T-cell (primary cell): ENCODE results near the gene CREB3L2. TPM values are rescaled to one million over a fixed set of nuclear protein-coding genes. Genes with fewer than 3 reads are reported as not detected.

ENCODE experiments used
- ATAC-seq, 4 experiments: fragments of 200-7000 bp in 3 of 4; fragments of 150-1000 bp in 1 of 4; cut with Tn5 transposase; replicated peaks in 1 of 4; 1 replicate in 3 of 4; 2 replicates in 1 of 4; pipeline ENCODE4 v1.10.0; 2021; ENCODE audit warnings: moderate library complexity in 3 of 4, mild to moderate bottlenecking in 2 of 4, moderate number of reproducible peaks in 1 of 4
- CTCF ChIA-PET, 2 donors: fragments of 300-600 bp; sonication (Branson Sonifier 250); formaldehyde crosslinking; loops; one replicate each; lab custom pipeline; 2022; ENCODE audit warnings: antibody characterized with exemption in 2 of 2; lab: Charles Lee
- POLR2A ChIA-PET, 2 donors: fragments of 300-600 bp; sonication (Branson Sonifier 250); formaldehyde crosslinking; loops; one replicate each; lab custom pipeline; 2022; ENCODE audit warnings: antibody characterized with exemption in 2 of 2; lab: Charles Lee
- DNase-seq, 35 experiments: peaks; one replicate each; pipeline versions ENCODE4 v3.0.0 to v3.0.0-alpha.2; 2013 to 2023
- H3K27ac ChIP-seq: one replicate; pipeline ENCODE4 v1.5.1; 2013; ENCODE audit warnings: low read length
- H3K27me3 ChIP-seq, 2 experiments: replicated peaks in 1 of 2; 1 replicate in 1 of 2; 2 replicates in 1 of 2; pipeline versions ENCODE4 v1.6.1 to v1.7.0; 2013; ENCODE audit warnings: low read length in 1 of 2, mixed read lengths in 1 of 2; ENCODE audit not compliant: control insufficient read depth in 2 of 2, insufficient read depth in 2 of 2; ENCODE audit errors: extremely low read depth in 1 of 2
- H3K36me3 ChIP-seq, 2 donors: 1 replicate in 1 of 2; 2 replicates in 1 of 2; pipeline versions ENCODE4 v1.6.1 to v1.7.0; 2013; ENCODE audit warnings: low read length in 1 of 2; ENCODE audit not compliant: control insufficient read depth in 2 of 2, insufficient read depth in 1 of 2; ENCODE audit errors: extremely low read depth in 1 of 2
- H3K4me1 ChIP-seq, 2 experiments: 1 replicate in 1 of 2; 2 replicates in 1 of 2; pipeline versions ENCODE4 v1.6.1 to v1.7.0; 2013; ENCODE audit warnings: low read length in 2 of 2, mixed read lengths in 1 of 2; ENCODE audit not compliant: insufficient read depth in 2 of 2, control insufficient read depth in 1 of 2; ENCODE audit errors: extremely low read depth in 1 of 2
- H3K4me3 ChIP-seq, 2 donors: 1 replicate in 1 of 2; 2 replicates in 1 of 2; pipeline versions ENCODE4 v1.5.1 to v1.7.0; 2013; ENCODE audit warnings: mild to moderate bottlenecking in 2 of 2, low read length in 1 of 2, moderate library complexity in 1 of 2; ENCODE audit not compliant: control insufficient read depth in 1 of 2; ENCODE audit errors: extremely low read depth in 1 of 2
- H3K9me3 ChIP-seq: 2 replicates; pipeline ENCODE4 v1.7.0; 2013
- H3K27ac Mint-ChIP-seq, 2 donors: one replicate each; pipeline ENCODE4 v1.8.0; 2020 to 2021; ENCODE audit warnings: mild to moderate bottlenecking in 2 of 2, mixed read lengths in 2 of 2
- H3K27me3 Mint-ChIP-seq, 2 donors: one replicate each; pipeline ENCODE4 v1.8.0; 2021 to 2022; ENCODE audit warnings: mixed read lengths in 2 of 2
- H3K36me3 Mint-ChIP-seq: one replicate; pipeline ENCODE4 v1.8.0; 2021; ENCODE audit warnings: mixed read lengths
- H3K4me1 Mint-ChIP-seq, 3 donors: one replicate each; pipeline ENCODE4 v1.8.0; 2020 to 2022; ENCODE audit warnings: mixed read lengths in 3 of 3, mild to moderate bottlenecking in 1 of 3
- H3K4me3 Mint-ChIP-seq, 3 donors: one replicate each; pipeline ENCODE4 v1.8.0; 2020 to 2022; ENCODE audit warnings: mild to moderate bottlenecking in 3 of 3, mixed read lengths in 3 of 3, moderate library complexity in 3 of 3
- H3K9me3 Mint-ChIP-seq, 3 donors: one replicate each; pipeline ENCODE4 v1.8.0; 2020 to 2022; ENCODE audit warnings: mixed read lengths in 3 of 3
- WGBS: methylation state at CpG from one replicate; pipeline ENCODE4 v1.1.5; 2013; ENCODE audit warnings: missing lambda C conversion rate; ENCODE audit not compliant: insufficient coverage; 5-methylcytosine and 5-hydroxymethylcytosine counted together
- total RNA-seq, 35 experiments: library from RNA in 6 of 35; stranded (reverse) in 6 of 35; fragments of 120-200 nt in 1 of 35; gene quantifications; one replicate each; pipeline versions ENCODE4 v1.2.1 to v1.2.4 and lab custom pipeline; 2013 to 2026

Gene CREB3L2
- total RNA-seq, 5 donors from 2014 or later (not counting 1 experiment from before 2014, with no cell fraction given): 21.1 to 40.8 (median 28.9) TPM

DNA sequence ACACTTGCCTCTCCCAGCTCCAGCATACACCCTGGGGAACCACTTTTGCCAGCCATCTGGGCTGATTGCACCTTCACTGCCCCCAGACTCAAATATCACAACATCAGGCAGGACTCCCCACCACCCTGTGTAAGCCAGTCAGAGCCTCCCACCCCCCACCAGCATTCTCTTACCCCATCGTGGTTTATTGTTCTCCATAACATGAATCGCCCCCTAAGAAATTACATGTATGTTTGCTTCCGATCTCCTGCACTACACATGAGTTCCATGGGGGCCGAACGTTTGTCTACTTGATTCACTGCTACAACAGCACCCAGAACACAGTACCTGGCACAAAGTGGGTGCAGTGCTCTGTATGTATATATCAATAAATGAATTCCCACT is 39.4 kb downstream of the CREB3L2 start:
- no peak overlapping the region for H3K4me3 Mint-ChIP-seq
- no peak overlapping the region for H3K27ac ChIP-seq
- no peaks in the 10 kb centered on the region for H3K9me3 Mint-ChIP-seq
- WGBS: 100% methylated on average over 1 of the region's 5 CpGs
- DNase-seq (no peak), ATAC-seq (no peak)
- peaks cover 0 to 4% of the 10 kb centered on the region in 2 donors for H3K36me3 ChIP-seq
- peaks cover 0 to 3% of the 10 kb centered on the region in 2 experiments for H3K4me1 ChIP-seq
- no peak overlapping the region for H3K27ac Mint-ChIP-seq
- ChIA-PET CTCF (no interaction called here), POLR2A (no interaction called here)
- H3K27me3 Mint-ChIP-seq: no peaks in the 10 kb centered on the region
- no peaks in the 10 kb centered on the region for H3K9me3 ChIP-seq
- no peak overlapping the region for H3K4me3 ChIP-seq
- peaks cover 31% of the 10 kb centered on the region for H3K36me3 Mint-ChIP-seq
- H3K4me1 Mint-ChIP-seq: peaks cover 21 to 36% (median 36%) of the 10 kb centered on the region in 3 donors
- no peaks in the 10 kb centered on the region for H3K27me3 ChIP-seq

DNA sequence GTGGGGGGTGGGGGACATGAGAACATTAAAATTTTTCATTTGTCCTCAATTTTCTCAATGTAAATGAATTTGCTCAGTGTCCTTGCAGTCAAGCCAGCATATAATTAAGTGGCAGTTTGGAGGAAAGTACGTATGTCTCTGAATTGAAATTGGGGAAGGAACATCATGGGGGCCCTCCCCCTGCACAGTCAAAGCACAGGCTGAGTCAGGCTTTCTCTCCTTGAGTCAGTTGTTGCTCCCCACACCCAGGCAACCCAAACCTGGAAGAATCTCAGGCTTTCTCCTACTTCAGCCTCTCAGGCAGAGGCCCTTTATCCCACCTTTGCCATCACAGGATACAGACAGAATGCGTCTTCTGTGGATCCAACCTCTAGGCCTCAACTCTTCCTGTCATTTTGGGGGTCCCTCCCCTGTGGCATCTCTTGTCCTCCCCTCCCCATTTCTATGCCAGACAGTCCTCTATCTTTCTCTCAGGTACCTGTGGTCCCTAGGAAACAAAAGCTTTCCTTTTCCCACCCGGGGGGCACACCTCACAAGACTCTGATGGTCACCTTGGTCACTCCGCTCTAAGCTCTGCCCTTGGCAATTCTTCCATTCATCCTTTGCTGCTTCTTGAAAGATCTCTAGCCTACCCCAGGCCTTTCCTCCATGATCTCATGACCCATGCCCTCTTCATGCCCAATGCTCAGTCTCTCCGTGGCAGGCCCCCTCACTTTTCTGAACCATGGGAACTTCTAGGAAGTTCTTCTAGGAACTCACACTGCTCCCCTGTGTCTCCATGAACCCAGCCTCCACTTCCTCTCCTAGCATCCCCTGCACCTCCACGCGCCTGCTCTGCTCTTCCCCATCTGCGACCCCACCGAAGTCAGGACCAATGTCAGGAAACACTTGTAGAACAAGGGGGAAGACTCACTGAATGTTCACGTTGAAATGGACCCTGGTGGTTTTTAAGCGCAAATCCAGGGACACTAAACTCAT is 40.4 kb downstream of the CREB3L2 start:
- CTCF ChIA-PET: interaction anchor here in 1 of 2 donors (0.5 kb wide), 1 partner anchor 975 kb away, joined by 5 read pairs; no protein-coding TSS in a partner anchor
- no peak for ATAC-seq

GRCh38 chr7:137960020-137960419 is 41.9 kb downstream of the CREB3L2 start:
- Mint-ChIP-seq H3K36me3 (peaks cover 42% of the 10 kb centered on the region), H3K9me3 (no peaks in the 10 kb centered on the region), H3K27me3 (no peaks in the 10 kb centered on the region), H3K4me1 (peaks cover 2 to 20% (median 16%) of the 10 kb centered on the region in 3 donors), H3K27ac (no peak overlapping the region), H3K4me3 (no peak overlapping the region)
- Histone ChIP-seq H3K4me1 (no peaks in the 10 kb centered on the region), H3K27ac (no peak overlapping the region), H3K27me3 (no peaks in the 10 kb centered on the region), H3K9me3 (no peaks in the 10 kb centered on the region), H3K4me3 (no peak overlapping the region), H3K36me3 (peaks cover 0 to 4% of the 10 kb centered on the region in 2 donors)
- ChIA-PET CTCF (no interaction called here), POLR2A (interaction anchor here in 1 of 2 donors (0.6 kb wide), 1 partner anchor 9 kb away, joined by 3 read pairs; no protein-coding TSS in a partner anchor)
- DNase-seq (no peak), ATAC-seq (no peak)
- WGBS: no CpG with 5 or more reads among the region's 1 CpG

More for the DNA sequence above, 40.4 kb downstream of the CREB3L2 start:
- Histone ChIP-seq H3K4me1 (peaks cover 0 to 2% of the 10 kb centered on the region in 2 experiments), H3K9me3 (no peaks in the 10 kb centered on the region), H3K4me3 (no peak overlapping the region), H3K27me3 (no peaks in the 10 kb centered on the region), H3K27ac (no peak overlapping the region), H3K36me3 (peaks cover 0 to 4% of the 10 kb centered on the region in 2 donors)
- Mint-ChIP-seq H3K9me3 (no peaks in the 10 kb centered on the region), H3K27me3 (no peaks in the 10 kb centered on the region), H3K4me3 (no peak overlapping the region), H3K36me3 (peaks cover 36% of the 10 kb centered on the region), H3K4me1 (peaks cover 11 to 30% (median 26%) of the 10 kb centered on the region in 3 donors), H3K27ac (no peak overlapping the region)
- DNase-seq: peak in 1 of 35 experiments; percentile 2
- POLR2A ChIA-PET: no interaction called here
- WGBS: 87% methylated on average over 6 of the region's 11 CpGs

DNA sequence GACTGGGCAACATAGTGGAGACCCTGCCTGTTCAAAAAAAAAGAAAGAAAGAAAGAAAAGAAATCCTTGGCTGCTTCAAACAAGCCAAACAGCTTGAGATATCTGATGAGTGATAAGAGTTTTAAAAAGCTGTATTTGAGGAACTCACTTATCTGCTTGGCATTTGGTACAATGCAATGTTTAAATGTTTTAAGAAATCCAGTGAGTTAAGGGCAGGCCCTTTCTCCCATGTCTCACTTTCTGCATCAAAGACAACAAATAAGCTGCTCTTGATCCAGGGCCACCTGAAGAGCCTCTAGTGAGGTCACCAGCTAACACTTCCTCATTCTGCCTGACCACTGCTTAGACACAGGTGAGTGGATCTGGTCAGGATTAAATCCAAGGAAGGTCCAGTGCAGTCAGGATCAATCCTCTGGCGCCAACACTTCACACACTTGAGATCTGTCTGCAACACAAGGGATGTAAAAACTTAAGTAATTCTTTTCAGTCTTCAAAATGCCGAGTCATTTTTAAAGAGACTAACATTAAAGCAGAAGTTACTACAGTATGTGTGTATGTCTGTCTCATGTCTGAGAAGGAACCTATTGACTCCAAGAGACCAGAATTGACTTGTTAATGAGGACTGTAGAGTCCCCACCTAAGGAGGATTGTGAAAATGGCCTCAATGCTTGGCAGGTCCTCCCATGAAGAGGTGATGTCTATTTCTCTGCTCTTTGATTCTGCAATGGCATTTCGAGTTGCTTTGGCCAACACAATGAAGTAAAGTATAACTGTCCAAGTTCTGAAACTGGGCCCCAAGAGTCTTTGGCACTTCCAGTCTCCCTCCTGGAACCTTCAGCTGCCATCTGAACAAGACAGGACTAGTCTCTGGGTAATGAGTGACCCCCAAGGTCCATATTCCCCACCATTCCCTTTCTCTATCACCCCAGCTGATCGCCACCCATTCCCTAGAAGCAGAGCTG is 43.1 kb downstream of the CREB3L2 start:
- ATAC-seq: no peak
- Mint-ChIP-seq H3K4me1 (peaks cover 2 to 20% (median 16%) of the 10 kb centered on the region in 3 donors), H3K27ac (no peak overlapping the region), H3K27me3 (no peaks in the 10 kb centered on the region), H3K4me3 (no peak overlapping the region), H3K9me3 (no peaks in the 10 kb centered on the region), H3K36me3 (peaks cover 42% of the 10 kb centered on the region)
- no peaks in the 10 kb centered on the region for H3K9me3 ChIP-seq
- ChIA-PET POLR2A (interaction anchor here in 1 of 2 donors (0.7 kb wide), 1 partner anchor 54 kb away, joined by 3 read pairs; no protein-coding TSS in a partner anchor), CTCF (no interaction called here)
- H3K27ac ChIP-seq: no peak overlapping the region
- no peaks in the 10 kb centered on the region for H3K27me3 ChIP-seq
- WGBS: 94% methylated on average over 2 of the region's 4 CpGs
- peaks cover 0 to 4% of the 10 kb centered on the region in 2 donors for H3K36me3 ChIP-seq
- no peak for DNase-seq
- no peak overlapping the region for H3K4me3 ChIP-seq
- no peaks in the 10 kb centered on the region for H3K4me1 ChIP-seq

GRCh38 chr7:137957887-137958286 is 44.0 kb downstream of the CREB3L2 start:
- H3K4me3 Mint-ChIP-seq: no peak overlapping the region
- POLR2A ChIA-PET: no interaction called here
- H3K36me3 Mint-ChIP-seq: peaks cover 41% of the 10 kb centered on the region
- H3K27ac Mint-ChIP-seq: no peak overlapping the region
- Histone ChIP-seq H3K4me3 (no peak overlapping the region), H3K27ac (no peak overlapping the region), H3K4me1 (no peaks in the 10 kb centered on the region), H3K36me3 (peaks cover 0 to 4% of the 10 kb centered on the region in 2 donors), H3K27me3 (no peaks in the 10 kb centered on the region), H3K9me3 (no peaks in the 10 kb centered on the region)
- 100% methylated on average over 2 of the region's 3 CpGs for WGBS
- no peaks in the 10 kb centered on the region for H3K9me3 Mint-ChIP-seq
- CTCF ChIA-PET: no interaction called here
- no peaks in the 10 kb centered on the region for H3K27me3 Mint-ChIP-seq
- ATAC-seq: no peak
- H3K4me1 Mint-ChIP-seq: peaks cover 2 to 20% (median 15%) of the 10 kb centered on the region in 3 donors
- DNase-seq: no peak

GRCh38 chr7:137956591-137956990 is 45.3 kb downstream of the CREB3L2 start:
- Histone ChIP-seq H3K9me3 (no peaks in the 10 kb centered on the region), H3K27me3 (no peaks in the 10 kb centered on the region), H3K4me1 (no peaks in the 10 kb centered on the region), H3K27ac (no peak overlapping the region), H3K4me3 (no peak overlapping the region), H3K36me3 (no peaks in the 10 kb centered on the region)
- Mint-ChIP-seq H3K4me3 (no peak overlapping the region), H3K9me3 (no peaks in the 10 kb centered on the region), H3K27me3 (no peaks in the 10 kb centered on the region), H3K27ac (no peak overlapping the region), H3K4me1 (peaks cover 0 to 12% (median 5%) of the 10 kb centered on the region in 3 donors), H3K36me3 (peaks cover 36% of the 10 kb centered on the region)
- WGBS: no CpG with 5 or more reads among the region's 5 CpGs
- ChIA-PET POLR2A (no interaction called here), CTCF (no interaction called here)
- ATAC-seq (no peak), DNase-seq (no peak)
